Endothelial cell of umbilical vein (primary cell): ENCODE measurements around the gene PEAK3. TPM values are rescaled to one million over a fixed set of nuclear protein-coding genes. Genes with fewer than 3 reads are reported as not detected.

Source experiments
- BruUV-seq: library from RNA; stranded (reverse); fragments of 400-500 nt; replicated peaks from 2 replicates; lab custom pipeline; 2021; lab: Mats Ljungman, UMichigan
- CTCF ChIA-PET: fragments of 300-600, 350-600 bp; sonication (Branson Sonifier 250); formaldehyde crosslinking; loops from one replicate; lab custom pipeline; 2021; ENCODE audit warnings: antibody characterized with exemption, inconsistent platforms; lab: Charles Lee
- POLR2A ChIA-PET: fragments of 300-600, 350-600 bp; sonication (Branson Sonifier 250); formaldehyde crosslinking; loops from one replicate; lab custom pipeline; 2021; ENCODE audit warnings: antibody characterized with exemption, inconsistent platforms; lab: Charles Lee
- DNase-seq: peaks from one replicate; pipeline ENCODE4 v3.0.0-alpha.2; 2011; ENCODE audit warnings: low read depth, low spot score
- FAIRE-seq: peaks from 2 replicates; lab custom pipeline; 2011; peaks lifted over from hg19 to GRCh38; lab: Jason Lieb, UNC
- H2AFZ ChIP-seq: 2 replicates; pipeline ENCODE4 v1.6.0; 2012; ENCODE audit warnings: low read depth, low read length, control low read depth, inconsistent platforms
- H3K27ac ChIP-seq: 2 replicates; pipeline ENCODE4 v1.5.1; 2011; ENCODE audit warnings: low read depth, mild to moderate bottlenecking, control low read depth, low read length, moderate library complexity; ENCODE audit not compliant: insufficient read depth
- H3K27me3 ChIP-seq, 2 experiments: 2 replicates each; pipeline versions ENCODE4 v1.6.0 to v1.6.1; 2011; ENCODE audit warnings: low read length in 2 of 2, mixed read lengths in 1 of 2; ENCODE audit not compliant: control insufficient read depth in 2 of 2, insufficient read depth in 2 of 2
- H3K36me3 ChIP-seq, 2 experiments: 2 replicates in 1 of 2; 3 replicates in 1 of 2; pipeline ENCODE4 v1.5.1; 2011; ENCODE audit warnings: low read length in 2 of 2, mild to moderate bottlenecking in 1 of 2, moderate library complexity in 1 of 2; ENCODE audit not compliant: control insufficient read depth in 2 of 2, insufficient read depth in 2 of 2; ENCODE audit errors: extremely low read depth in 1 of 2
- H3K4me1 ChIP-seq: 3 replicates; pipeline ENCODE4 v1.5.1; 2011; ENCODE audit warnings: mild to moderate bottlenecking, low read length; ENCODE audit not compliant: control insufficient read depth, insufficient read depth; ENCODE audit errors: extremely low read depth
- H3K4me2 ChIP-seq: 2 replicates; pipeline ENCODE4 v1.6.1; 2011; ENCODE audit warnings: low read length, control low read depth, mixed read lengths; ENCODE audit not compliant: insufficient read depth
- H3K4me3 ChIP-seq, 3 experiments: fragments of 200-600 bp in 1 of 3; sonication (generic), shearing (Covaris generic) in 1 of 3; replicated peaks in 1 of 3; 2 replicates each; pipeline ENCODE4 v1.5.1; 2011 to 2016; ENCODE audit warnings: control low read depth in 3 of 3, low read length in 3 of 3, mild to moderate bottlenecking in 2 of 3, inconsistent platforms in 1 of 3, low read depth in 1 of 3, moderate library complexity in 1 of 3; ENCODE audit not compliant: insufficient read depth in 1 of 3
- H3K79me2 ChIP-seq: 2 replicates; pipeline ENCODE4 v1.6.0; 2012; ENCODE audit warnings: low read length, inconsistent platforms; ENCODE audit not compliant: control insufficient read depth, insufficient read depth
- H3K9ac ChIP-seq: replicated peaks from 2 replicates; pipeline ENCODE3; 2011; ENCODE audit warnings: low read length, control low read depth; ENCODE audit not compliant: insufficient read depth; ENCODE audit errors: extremely low read depth
- H3K9me1 ChIP-seq: replicated peaks from 3 replicates; pipeline ENCODE4 v1.6.0; 2011; ENCODE audit warnings: mild to moderate bottlenecking, low read length; ENCODE audit not compliant: control insufficient read depth, insufficient read depth; ENCODE audit errors: extremely low read depth
- H3K9me3 ChIP-seq: replicated peaks from 2 replicates; pipeline ENCODE4 v1.5.1; 2012; ENCODE audit warnings: low read length, inconsistent platforms; ENCODE audit not compliant: control insufficient read depth, insufficient read depth
- H4K20me1 ChIP-seq: replicated peaks from 2 replicates; pipeline ENCODE3; 2011; ENCODE audit warnings: mild to moderate bottlenecking, low read length; ENCODE audit not compliant: control insufficient read depth, insufficient read depth; ENCODE audit errors: extremely low read depth
- GATA2 ChIP-seq: IDR thresholded peaks from 2 replicates; pipeline ENCODE4 v1.7.0; 2011; ENCODE audit warnings: low read depth, mild to moderate bottlenecking, moderate library complexity, mixed read lengths, low read length; ENCODE audit not compliant: insufficient read length, insufficient read depth
- JUN ChIP-seq: IDR thresholded peaks from 2 replicates; pipeline ENCODE4 v1.6.1; 2011; ENCODE audit warnings: borderline replicate concordance, low read depth; ENCODE audit not compliant: insufficient read length, insufficient read depth
- MYC ChIP-seq: IDR thresholded peaks from one replicate; pipeline ENCODE4 v1.6.1; 2011; ENCODE audit warnings: mild to moderate bottlenecking, low read depth, low read length
- POLR2A ChIP-seq: IDR thresholded peaks from 2 replicates; pipeline ENCODE4 v1.6.1; 2012; ENCODE audit warnings: low read depth, mild to moderate bottlenecking, control low read depth, low read length
- POLR2AphosphoS5 ChIP-seq: IDR thresholded peaks from 2 replicates; pipeline ENCODE4 v1.6.1; 2012; ENCODE audit warnings: low read depth, mild to moderate bottlenecking, control low read depth, low read length, moderate library complexity; ENCODE audit not compliant: insufficient read depth
- dilution Hi-C: fragments of 300-500 bp; cut with MboI; formaldehyde crosslinking; loops from one replicate; pipeline ENCODE4 v1.15.0; 2019; ENCODE audit warnings: low sequenced_read_pairs; ENCODE audit not compliant: extremely low pct_ligation_motif_present
- intact Hi-C: fragments of 100-400 bp; cut with micrococcal nuclease; formaldehyde crosslinking; loops from one replicate; pipeline ENCODE4 v1.10.0; 2022
- polyA plus RNA-seq, 4 experiments: library from polyadenylated mRNA; depleted of rRNA in 3 of 4; stranded (reverse) in 3 of 4; unstranded in 1 of 4; fragments of >200 nt; gene quantifications; 2 replicates each; pipeline versions ENCODE4 v1.2.1 to v1.2.3, GENCODE V29; 2011 to 2012; ENCODE audit warnings: missing spikeins in 1 of 4
- total RNA-seq: library from RNA; stranded (reverse); gene quantifications from 2 replicates; pipeline ENCODE4 v1.2.3, GENCODE V29; 2021
- TF ChIP-seq, protein P1 (sequence below), 2 donors: IDR thresholded peaks; 1 replicate in 1 of 2; 2 replicates in 1 of 2; pipeline ENCODE4 v1.5.1; 2011; ENCODE audit warnings: low read length in 2 of 2, mild to moderate bottlenecking in 2 of 2, moderate library complexity in 2 of 2, control low read depth in 1 of 2, inconsistent platforms in 1 of 2, low read depth in 1 of 2; ENCODE audit not compliant: insufficient read depth in 1 of 2; ENCODE audit errors: extremely low read depth in 1 of 2

The PEAK3 gene
- total and polyA plus RNA-seq, 2 donors (not counting 3 experiments of a cell fraction or from before 2014, with no cell fraction given), result 0.03 TPM; not detected in 1

DNA sequence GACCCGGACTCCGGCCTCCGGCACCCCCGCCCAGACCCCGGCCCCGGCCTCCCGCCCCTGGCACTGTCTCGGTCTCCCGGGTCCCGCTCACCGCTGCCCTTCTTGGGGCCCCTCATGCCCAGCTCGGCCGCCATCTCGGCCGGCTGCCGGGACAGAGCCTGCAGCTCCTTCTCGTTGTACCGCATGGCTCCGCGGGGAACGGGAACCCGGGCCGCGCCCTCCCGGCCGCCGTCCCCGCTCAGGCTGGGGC, 46.0 kb downstream of the PEAK3 start:
- Histone ChIP-seq H3K4me3 (peak overlapping the region; percentile 56 to 86 (median 64)), H3K36me3 (peaks cover 0 to 17% of the 10 kb centered on the region in 2 experiments), H4K20me1 (no peaks in the 10 kb centered on the region), H3K4me2 (no peak overlapping the region), H2AFZ (no peak overlapping the region), H3K9me1 (no peaks in the 10 kb centered on the region), H3K4me1 (peaks cover 36% of the 10 kb centered on the region), H3K27me3 (no peaks in the 10 kb centered on the region), H3K79me2 (peaks cover 64% of the 10 kb centered on the region), H3K9ac (peak overlapping the region; percentile 67), H3K27ac (peak overlapping the region; percentile 66), H3K9me3 (no peaks in the 10 kb centered on the region)
- TF ChIP-seq JUN, result no peak
- peak; percentile 44 for TF ChIP-seq POLR2A
- TF ChIP-seq POLR2AphosphoS5, result peak; percentile 87
- ChIA-PET CTCF (interaction anchor here (0.7 to 1.8 kb wide), 10 partner anchors 13 to 376 kb away, joined by 3 to 16 read pairs (median 7); partner anchors contain the start of gene AMH), POLR2A (interaction anchor here (0.5 kb wide), 1 partner anchor 389 kb away, joined by 3 read pairs; no protein-coding TSS in a partner anchor)
- DNase-seq, result no peak
- dilution Hi-C loops, result no loop called here
- no peak for FAIRE-seq
- no TSS peak for BruUV-seq
- intact Hi-C loops, result loop anchor here (1.0 to 5.0 kb wide), 10 partner anchors 18 to 801 kb away; partner anchors contain the start of gene TIMM13

DNA sequence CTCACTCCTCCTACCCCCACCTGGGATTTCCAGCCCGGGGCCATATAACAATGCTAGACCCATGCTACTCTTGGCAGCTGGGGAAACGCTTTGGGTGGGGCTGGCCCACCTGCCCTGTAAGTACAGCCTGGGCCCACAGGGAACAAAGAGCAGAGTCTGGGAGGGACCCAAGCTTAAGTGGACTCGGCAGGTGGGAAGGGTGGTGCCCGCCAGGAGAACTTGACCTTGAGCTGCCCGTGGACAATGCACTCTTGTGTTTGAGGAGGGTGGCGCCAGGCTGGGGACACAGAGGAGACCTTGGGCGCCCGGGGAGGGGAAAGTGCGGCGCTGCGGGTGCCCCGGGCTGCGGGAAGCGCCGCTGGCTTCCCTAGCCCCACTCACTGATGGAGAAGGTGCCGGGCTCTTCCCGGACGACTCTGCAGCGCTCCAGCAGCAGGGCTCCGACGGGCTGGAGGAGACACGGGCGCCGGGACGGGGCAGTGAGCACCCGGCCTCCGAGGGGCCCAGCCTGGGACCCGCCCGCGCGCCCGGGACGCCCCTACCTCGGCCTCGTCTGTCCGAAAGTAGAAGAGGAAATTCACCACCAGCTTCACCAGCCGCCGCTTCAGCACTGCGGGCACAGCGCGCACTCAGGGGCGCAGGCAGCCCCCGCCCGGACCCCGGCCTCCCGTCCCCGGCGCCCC, 46.5 kb downstream of the PEAK3 start:
- Histone ChIP-seq H3K4me1 (peaks cover 32% of the 10 kb centered on the region), H3K4me3 (peak overlapping the region; percentile 56 to 86 (median 80)), H3K36me3 (peaks cover 0 to 17% of the 10 kb centered on the region in 2 experiments), H3K4me2 (peak overlapping the region; percentile 86), H3K9me1 (no peaks in the 10 kb centered on the region), H3K9me3 (no peaks in the 10 kb centered on the region), H3K9ac (peak overlapping the region; percentile 67), H3K79me2 (peaks cover 59% of the 10 kb centered on the region), H3K27me3 (no peaks in the 10 kb centered on the region), H3K27ac (peak overlapping the region; percentile 27), H4K20me1 (no peaks in the 10 kb centered on the region), H2AFZ (no peak overlapping the region)
- no peak for TF ChIP-seq MYC
- TF ChIP-seq POLR2A, result peak; percentile 43
- TF ChIP-seq POLR2AphosphoS5, result no peak
- TF ChIP-seq, protein P1, sequence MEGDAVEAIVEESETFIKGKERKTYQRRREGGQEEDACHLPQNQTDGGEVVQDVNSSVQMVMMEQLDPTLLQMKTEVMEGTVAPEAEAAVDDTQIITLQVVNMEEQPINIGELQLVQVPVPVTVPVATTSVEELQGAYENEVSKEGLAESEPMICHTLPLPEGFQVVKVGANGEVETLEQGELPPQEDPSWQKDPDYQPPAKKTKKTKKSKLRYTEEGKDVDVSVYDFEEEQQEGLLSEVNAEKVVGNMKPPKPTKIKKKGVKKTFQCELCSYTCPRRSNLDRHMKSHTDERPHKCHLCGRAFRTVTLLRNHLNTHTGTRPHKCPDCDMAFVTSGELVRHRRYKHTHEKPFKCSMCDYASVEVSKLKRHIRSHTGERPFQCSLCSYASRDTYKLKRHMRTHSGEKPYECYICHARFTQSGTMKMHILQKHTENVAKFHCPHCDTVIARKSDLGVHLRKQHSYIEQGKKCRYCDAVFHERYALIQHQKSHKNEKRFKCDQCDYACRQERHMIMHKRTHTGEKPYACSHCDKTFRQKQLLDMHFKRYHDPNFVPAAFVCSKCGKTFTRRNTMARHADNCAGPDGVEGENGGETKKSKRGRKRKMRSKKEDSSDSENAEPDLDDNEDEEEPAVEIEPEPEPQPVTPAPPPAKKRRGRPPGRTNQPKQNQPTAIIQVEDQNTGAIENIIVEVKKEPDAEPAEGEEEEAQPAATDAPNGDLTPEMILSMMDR (IDR thresholded peaks at IDR 0.05; ENCODE audit: extremely low read depth in 1 of 2, insufficient read depth in 1 of 2, low read depth in 1 of 2, low read length in 2 of 2), result no peak
- no peak for TF ChIP-seq GATA2
- BruUV-seq, result no TSS peak
- dilution Hi-C loops (no loop called here), intact Hi-C loops (loop anchor here (1.0 to 5.0 kb wide), 10 partner anchors 19 to 802 kb away; partner anchors contain the start of gene TIMM13)
- ChIA-PET CTCF (interaction anchor here (0.7 to 1.8 kb wide), 10 partner anchors 14 to 377 kb away, joined by 3 to 16 read pairs (median 7); partner anchors contain the start of gene AMH), POLR2A (interaction anchor here (0.5 kb wide), 1 partner anchor 389 kb away, joined by 3 read pairs; no protein-coding TSS in a partner anchor)
- FAIRE-seq (peak; percentile 76), DNase-seq (no peak)
